Body of pancreas (tissue), 4 donors: ENCODE data around the gene TSSK2. TPM values are rescaled to one million over a fixed set of nuclear protein-coding genes. Genes with fewer than 3 reads are reported as not detected.
A peak's percentile ranks its signal among the peaks of the same experiment; 100 is the strongest.

Source experiments
- ATAC-seq: fragments of 150-250 bp; one replicate; pipeline ENCODE4 v1.9.1; 2016
- DNase-seq, 4 donors: peaks; one replicate each; pipeline ENCODE4 v3.0.0-alpha.2; 2019
- H3K27ac ChIP-seq, 4 donors: fragments of 200-600 bp; sonication (generic); 1 replicate in 3 of 4; 2 replicates in 1 of 4; pipeline versions ENCODE4 v1.5.1 to v1.6.1; 2016 to 2019; ENCODE audit warnings: mild to moderate bottlenecking in 1 of 4, mixed read lengths in 1 of 4, moderate library complexity in 1 of 4
- H3K27me3 ChIP-seq, 2 donors: fragments of 200-600 bp; sonication (generic); one replicate each; pipeline ENCODE4 v1.6.0; 2016; ENCODE audit warnings: mild to moderate bottlenecking in 1 of 2
- H3K36me3 ChIP-seq, 2 donors: fragments of 200-600 bp; sonication (generic); replicated peaks in 1 of 2; 2 replicates each; pipeline ENCODE4 v1.5.1; 2016; ENCODE audit warnings: low read depth in 2 of 2; ENCODE audit not compliant: insufficient read depth in 1 of 2
- H3K4me1 ChIP-seq: fragments of 200-600 bp; sonication (generic); one replicate; pipeline ENCODE4 v1.6.0; 2016
- H3K4me3 ChIP-seq, 2 donors: fragments of 200-600 bp; sonication (generic); 1 replicate in 1 of 2; 2 replicates in 1 of 2; pipeline ENCODE4 v1.5.1; 2016 to 2019
- H3K9me3 ChIP-seq, 3 donors: fragments of 200-600 bp; sonication (generic); 1 replicate in 2 of 3; 2 replicates in 1 of 3; pipeline ENCODE4 v1.5.1; 2016
- POLR2A ChIP-seq, 3 donors: fragments of 450-650 bp; IDR thresholded peaks; one replicate each; pipeline ENCODE4 v1.6.1; 2016; ENCODE audit warnings: antibody characterized with exemption in 3 of 3, mild to moderate bottlenecking in 2 of 3
- WGBS, 2 donors: methylation state at CpG; one replicate each; pipeline ENCODE4 v1.1.5; 2017; 5-methylcytosine and 5-hydroxymethylcytosine counted together
- intact Hi-C: fragments of 100-400 bp; cut with DNase I; formaldehyde crosslinking; loops from one replicate; pipeline ENCODE4 v1.15.1; 2023
- total RNA-seq, 2 donors: library from RNA; depleted of rRNA; stranded (reverse); fragments of >200 nt; gene quantifications; one replicate each; pipeline ENCODE4 v1.1.0, GENCODE V29; 2016
- TF ChIP-seq, protein P1 (sequence below), 7 experiments: fragments of 450-650 bp in 4 of 7; fragments of 200-600 bp in 3 of 7; sonication (generic) in 3 of 7; IDR thresholded peaks; one replicate each; pipeline ENCODE4 v1.5.1; 2016 to 2019; ENCODE audit warnings: antibody characterized with exemption in 7 of 7

The TSSK2 gene
- total RNA-seq, 2 donors from 2014 or later = 0.33 TPM; not detected in 1

GRCh38 chr22:19139974-19140373, 8.9 kb downstream of the TSSK2 start:
- intact Hi-C loops = no loop called here
- Histone ChIP-seq H3K36me3 (peaks cover 0 to 16% of the 10 kb centered on the region in 2 donors), H3K4me3 (no peak overlapping the region), H3K4me1 (peaks cover 11% of the 10 kb centered on the region), H3K27me3 (no peaks in the 10 kb centered on the region), H3K27ac (no peak overlapping the region), H3K9me3 (no peaks in the 10 kb centered on the region)
- TF ChIP-seq, protein P1, sequence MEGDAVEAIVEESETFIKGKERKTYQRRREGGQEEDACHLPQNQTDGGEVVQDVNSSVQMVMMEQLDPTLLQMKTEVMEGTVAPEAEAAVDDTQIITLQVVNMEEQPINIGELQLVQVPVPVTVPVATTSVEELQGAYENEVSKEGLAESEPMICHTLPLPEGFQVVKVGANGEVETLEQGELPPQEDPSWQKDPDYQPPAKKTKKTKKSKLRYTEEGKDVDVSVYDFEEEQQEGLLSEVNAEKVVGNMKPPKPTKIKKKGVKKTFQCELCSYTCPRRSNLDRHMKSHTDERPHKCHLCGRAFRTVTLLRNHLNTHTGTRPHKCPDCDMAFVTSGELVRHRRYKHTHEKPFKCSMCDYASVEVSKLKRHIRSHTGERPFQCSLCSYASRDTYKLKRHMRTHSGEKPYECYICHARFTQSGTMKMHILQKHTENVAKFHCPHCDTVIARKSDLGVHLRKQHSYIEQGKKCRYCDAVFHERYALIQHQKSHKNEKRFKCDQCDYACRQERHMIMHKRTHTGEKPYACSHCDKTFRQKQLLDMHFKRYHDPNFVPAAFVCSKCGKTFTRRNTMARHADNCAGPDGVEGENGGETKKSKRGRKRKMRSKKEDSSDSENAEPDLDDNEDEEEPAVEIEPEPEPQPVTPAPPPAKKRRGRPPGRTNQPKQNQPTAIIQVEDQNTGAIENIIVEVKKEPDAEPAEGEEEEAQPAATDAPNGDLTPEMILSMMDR (IDR thresholded peaks at IDR 0.05) = no peak
- TF ChIP-seq POLR2A (IDR thresholded peaks at IDR 0.05) = no peak
- 85 to 91% methylated on average over 4 to 5 of the region's 5 CpGs for WGBS, 2 donors
- no peak for DNase-seq
- ATAC-seq = no peak

- peaks cover 0 to 14% of the 10 kb centered on the region in 2 donors for H3K36me3 ChIP-seq
- no peak overlapping the region for H3K4me3 ChIP-seq
- DNase-seq (no peak), ATAC-seq (no peak)
- intact Hi-C loops = no loop called here
- WGBS, 2 donors = 96 to 98% methylated on average over 4 to 9 of the region's 9 CpGs
- peaks cover 11% of the 10 kb centered on the region for H3K4me1 ChIP-seq
- H3K9me3 ChIP-seq = no peaks in the 10 kb centered on the region
- no peak overlapping the region for H3K27ac ChIP-seq
- H3K27me3 ChIP-seq = no peaks in the 10 kb centered on the region
- TF ChIP-seq, protein P1 (IDR thresholded peaks at IDR 0.05) = no peak
These were observed 11.3 kb downstream of the TSSK2 start for GRCh38 chr22:19142394-19142793.

DNA sequence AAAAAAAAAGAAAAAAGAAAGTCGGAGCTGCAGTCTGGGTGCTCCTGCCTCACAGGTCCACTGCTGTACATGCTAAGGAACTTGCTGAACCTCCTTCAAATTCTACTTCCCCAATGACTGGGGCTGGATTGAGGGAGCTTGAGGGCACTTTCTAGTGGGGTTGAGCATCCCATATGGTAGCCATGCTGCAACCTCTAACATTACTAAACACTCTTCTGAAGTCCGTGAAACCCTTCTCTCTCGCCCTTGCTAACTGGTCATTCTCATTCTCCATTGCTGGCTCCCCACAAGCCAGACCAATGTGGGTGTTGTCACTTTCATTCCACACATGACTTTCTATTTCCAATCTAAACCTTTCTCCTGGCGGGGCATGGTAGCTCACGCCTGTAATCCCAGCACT, 12.1 kb downstream of the TSSK2 start:
- ATAC-seq (no peak), DNase-seq (no peak)
- intact Hi-C loops = no loop called here
- H3K4me3 ChIP-seq = no peak overlapping the region
- 71 to 91% methylated on average over 5 of the region's 5 CpGs for WGBS, 2 donors
- H3K4me1 ChIP-seq = peaks cover 11% of the 10 kb centered on the region
- no peaks in the 10 kb centered on the region for H3K27me3 ChIP-seq
- H3K9me3 ChIP-seq = no peaks in the 10 kb centered on the region
- peaks cover 0 to 14% of the 10 kb centered on the region in 2 donors for H3K36me3 ChIP-seq
- TF ChIP-seq, protein P1 (IDR thresholded peaks at IDR 0.05) = no peak
- TF ChIP-seq POLR2A (IDR thresholded peaks at IDR 0.05) = no peak
- H3K27ac ChIP-seq = no peak overlapping the region

- ATAC-seq (no peak), DNase-seq (no peak)
- Histone ChIP-seq H3K9me3 (no peaks in the 10 kb centered on the region), H3K27ac (peak overlapping the region in 3 of 4 donors; percentile 39 to 75 (median 73)), H3K4me1 (peaks cover 13% of the 10 kb centered on the region), H3K4me3 (peak overlapping the region; percentile 50 to 79), H3K36me3 (peaks cover 0 to 13% of the 10 kb centered on the region in 2 donors), H3K27me3 (no peaks in the 10 kb centered on the region)
- WGBS, 2 donors = 3 to 4% methylated on average over 17 of the region's 17 CpGs
- no peak for TF ChIP-seq POLR2A (IDR thresholded peaks at IDR 0.05)
- TF ChIP-seq, protein P1 (IDR thresholded peaks at IDR 0.05) = no peak
- intact Hi-C loops = no loop called here
These were observed 12.9 kb downstream of the TSSK2 start for GRCh38 chr22:19143967-19144400.
